Calu3 (cell line): ENCODE data around the gene LRPPRC. TPM values are rescaled to one million over a fixed set of nuclear protein-coding genes. Genes with fewer than 3 reads are reported as not detected.

Experiments used
- BruUV-seq: library from RNA; stranded (reverse); fragments of 400-500 nt; replicated peaks from 2 replicates; lab custom pipeline; 2021; lab: Mats Ljungman, UMichigan
- CTCF ChIA-PET: fragments of 300-600 bp; sonication (Branson Sonifier 250); formaldehyde crosslinking; loops from one replicate; lab custom pipeline; 2022; ENCODE audit warnings: antibody characterized with exemption; lab: Charles Lee
- DNase-seq: peaks from one replicate; pipeline ENCODE4 v3.0.0; 2022
- H3K27ac Mint-ChIP-seq: one replicate; pipeline ENCODE4 v1.8.0; 2022; ENCODE audit warnings: mixed read lengths; ENCODE audit not compliant: unreplicated experiment
- H3K27me3 Mint-ChIP-seq: one replicate; pipeline ENCODE4 v1.8.0; 2022; ENCODE audit warnings: mixed read lengths; ENCODE audit not compliant: unreplicated experiment
- H3K36me3 Mint-ChIP-seq: one replicate; pipeline ENCODE4 v1.8.0; 2022; ENCODE audit warnings: mild to moderate bottlenecking, moderate library complexity, mixed read lengths; ENCODE audit not compliant: insufficient read depth, unreplicated experiment
- H3K4me1 Mint-ChIP-seq: one replicate; pipeline ENCODE4 v1.8.0; 2022; ENCODE audit warnings: mild to moderate bottlenecking, low read depth, mixed read lengths; ENCODE audit not compliant: unreplicated experiment
- H3K4me3 Mint-ChIP-seq: one replicate; pipeline ENCODE4 v1.8.0; 2022; ENCODE audit warnings: mild to moderate bottlenecking, low read depth, moderate library complexity, mixed read lengths; ENCODE audit not compliant: unreplicated experiment
- H3K9me3 Mint-ChIP-seq: one replicate; pipeline ENCODE4 v1.8.0; 2022; ENCODE audit warnings: low read depth, mixed read lengths; ENCODE audit not compliant: unreplicated experiment
- intact Hi-C: fragments of 100-400 bp; cut with micrococcal nuclease; formaldehyde crosslinking; loops from one replicate; pipeline ENCODE4 v1.10.0; 2022; ENCODE audit not compliant: unreplicated experiment
- total RNA-seq: library from RNA; stranded (reverse); gene quantifications from 2 replicates; pipeline ENCODE4 v1.2.3, GENCODE V29; 2022
- TF ChIP-seq, protein P1 (sequence below): fragments of 200-600 bp; IDR thresholded peaks from one replicate; pipeline ENCODE4 v1.8.0; 2022; ENCODE audit warnings: antibody characterized with exemption; ENCODE audit not compliant: unreplicated experiment

The LRPPRC gene
- total RNA-seq, 1 experiment from 2014 or later: 120 TPM

DNA sequence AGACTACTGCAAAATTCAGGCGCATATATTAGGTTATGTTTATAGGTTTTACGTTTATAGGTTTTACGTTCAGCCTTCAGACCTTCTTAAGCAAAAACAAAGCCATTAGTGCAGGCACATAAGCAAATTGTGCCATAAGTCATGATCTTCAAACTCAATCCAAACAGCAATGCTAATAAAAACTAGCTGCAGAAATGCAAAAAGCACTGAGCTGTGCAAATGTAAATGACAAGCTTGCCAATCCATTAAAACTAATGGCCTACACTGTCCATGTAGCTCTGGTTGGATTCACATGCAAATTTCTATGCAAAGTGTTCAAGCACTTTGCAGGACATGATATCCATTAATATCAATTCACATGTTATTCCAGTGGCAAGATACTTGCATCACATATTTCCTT, 50.9 kb downstream of the LRPPRC start:
- no TSS peak for BruUV-seq
- CTCF ChIA-PET: no interaction called here
- TF ChIP-seq, protein P1, sequence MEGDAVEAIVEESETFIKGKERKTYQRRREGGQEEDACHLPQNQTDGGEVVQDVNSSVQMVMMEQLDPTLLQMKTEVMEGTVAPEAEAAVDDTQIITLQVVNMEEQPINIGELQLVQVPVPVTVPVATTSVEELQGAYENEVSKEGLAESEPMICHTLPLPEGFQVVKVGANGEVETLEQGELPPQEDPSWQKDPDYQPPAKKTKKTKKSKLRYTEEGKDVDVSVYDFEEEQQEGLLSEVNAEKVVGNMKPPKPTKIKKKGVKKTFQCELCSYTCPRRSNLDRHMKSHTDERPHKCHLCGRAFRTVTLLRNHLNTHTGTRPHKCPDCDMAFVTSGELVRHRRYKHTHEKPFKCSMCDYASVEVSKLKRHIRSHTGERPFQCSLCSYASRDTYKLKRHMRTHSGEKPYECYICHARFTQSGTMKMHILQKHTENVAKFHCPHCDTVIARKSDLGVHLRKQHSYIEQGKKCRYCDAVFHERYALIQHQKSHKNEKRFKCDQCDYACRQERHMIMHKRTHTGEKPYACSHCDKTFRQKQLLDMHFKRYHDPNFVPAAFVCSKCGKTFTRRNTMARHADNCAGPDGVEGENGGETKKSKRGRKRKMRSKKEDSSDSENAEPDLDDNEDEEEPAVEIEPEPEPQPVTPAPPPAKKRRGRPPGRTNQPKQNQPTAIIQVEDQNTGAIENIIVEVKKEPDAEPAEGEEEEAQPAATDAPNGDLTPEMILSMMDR: no peak
- no peaks in the 10 kb centered on the region for H3K27me3 Mint-ChIP-seq
- no peak for DNase-seq
- no peak overlapping the region for H3K27ac Mint-ChIP-seq
- intact Hi-C loops: no loop called here
- no peaks in the 10 kb centered on the region for H3K9me3 Mint-ChIP-seq
- peaks cover 29% of the 10 kb centered on the region for H3K36me3 Mint-ChIP-seq
- no peaks in the 10 kb centered on the region for H3K4me1 Mint-ChIP-seq
- no peak overlapping the region for H3K4me3 Mint-ChIP-seq

- H3K27me3 Mint-ChIP-seq: no peaks in the 10 kb centered on the region
- H3K9me3 Mint-ChIP-seq: no peaks in the 10 kb centered on the region
- intact Hi-C loops: no loop called here
- H3K36me3 Mint-ChIP-seq: peaks cover 24% of the 10 kb centered on the region
- no peaks in the 10 kb centered on the region for H3K4me1 Mint-ChIP-seq
- no peak for DNase-seq
- TF ChIP-seq, protein P1: no peak
- no TSS peak for BruUV-seq
- CTCF ChIA-PET: no interaction called here
- H3K27ac Mint-ChIP-seq: no peak overlapping the region
- H3K4me3 Mint-ChIP-seq: no peak overlapping the region
Observed at GRCh38 chr2:43943809-43944452, 51.9 kb downstream of the LRPPRC start.

DNA sequence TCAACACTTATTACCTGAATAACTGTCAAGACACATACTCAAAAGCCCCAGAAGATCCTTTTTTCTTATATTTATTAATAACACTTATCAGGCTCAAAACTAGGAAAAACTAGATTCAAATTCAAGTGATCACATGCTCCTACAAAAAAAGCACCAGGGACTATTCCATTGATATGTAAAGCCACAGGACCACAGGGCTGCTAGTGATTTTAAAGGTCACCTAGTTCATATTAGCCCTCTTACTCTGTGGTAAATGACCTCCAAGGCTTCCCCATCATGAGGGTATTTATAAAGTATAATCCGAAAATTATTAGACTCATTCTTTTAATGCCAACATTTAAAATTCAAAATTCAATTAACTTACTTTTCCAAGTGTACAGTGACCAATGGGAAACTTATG, 52.5 kb downstream of the LRPPRC start:
- Mint-ChIP-seq H3K36me3 (peaks cover 25% of the 10 kb centered on the region), H3K9me3 (no peaks in the 10 kb centered on the region), H3K27ac (no peak overlapping the region), H3K4me3 (no peak overlapping the region), H3K27me3 (no peaks in the 10 kb centered on the region), H3K4me1 (no peaks in the 10 kb centered on the region)
- CTCF ChIA-PET: no interaction called here
- no TSS peak for BruUV-seq
- TF ChIP-seq, protein P1: no peak
- intact Hi-C loops: no loop called here
- DNase-seq: no peak

DNA sequence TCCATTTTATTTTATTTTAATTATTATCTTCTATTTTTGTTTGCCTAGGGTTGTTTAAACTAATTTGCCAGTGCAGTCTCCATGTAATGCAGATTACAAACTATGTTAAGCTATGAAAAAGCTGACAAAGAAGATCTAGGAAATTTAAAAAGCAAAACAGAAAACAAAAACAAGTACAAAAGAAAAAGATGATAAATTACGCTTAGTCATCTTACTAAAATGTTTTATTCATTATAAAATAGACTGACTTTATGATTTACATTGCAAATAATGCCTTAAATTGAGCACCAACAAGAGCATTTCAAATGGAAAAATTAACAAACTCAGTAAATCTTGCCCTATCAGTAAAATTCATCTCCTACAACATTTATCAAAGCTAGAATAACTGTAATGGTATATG, 52.9 kb downstream of the LRPPRC start:
- TF ChIP-seq, protein P1: no peak
- Mint-ChIP-seq H3K4me3 (no peak overlapping the region), H3K27ac (no peak overlapping the region), H3K27me3 (no peaks in the 10 kb centered on the region), H3K36me3 (peaks cover 30% of the 10 kb centered on the region), H3K9me3 (no peaks in the 10 kb centered on the region), H3K4me1 (no peaks in the 10 kb centered on the region)
- no TSS peak for BruUV-seq
- CTCF ChIA-PET: no interaction called here
- intact Hi-C loops: no loop called here
- no peak for DNase-seq
